ENCODE measurements around the gene HLA-DRB1.

Gene HLA-DRB1

GRCh38 chr6:32614366-32615081, 24.9 kb upstream of the HLA-DRB1 start:
- TF ChIP-seq OSR1 (CRISPR knock-in tag; IDR thresholded peaks at IDR 0.05) (no peak), ZNF70 (CRISPR knock-in tag; IDR thresholded peaks at IDR 0.05) (no peak)
- no peak for ATAC-seq

DNA sequence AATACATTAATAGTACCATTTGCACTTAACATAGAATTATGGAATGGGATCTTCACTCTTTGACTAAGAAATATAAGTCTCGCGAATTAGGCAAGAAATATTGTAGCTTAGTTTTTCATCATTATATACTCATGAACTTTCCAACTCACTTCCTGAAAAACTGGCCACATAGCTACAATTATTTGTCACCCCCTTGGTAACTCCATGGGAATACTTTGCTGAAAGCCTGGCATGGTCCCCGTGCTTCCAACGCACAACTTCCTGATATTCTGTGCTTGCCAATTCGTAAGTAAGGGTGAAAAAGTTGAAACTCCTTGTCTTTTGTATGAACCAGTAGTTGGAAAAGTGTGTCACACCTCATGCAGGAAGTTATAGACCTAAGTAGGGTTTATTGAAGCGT, 23.8 kb upstream of the HLA-DRB1 start:
- ATAC-seq = no peak
- no peak for TF ChIP-seq ZNF70 (CRISPR knock-in tag; IDR thresholded peaks at IDR 0.05)
- no peak for TF ChIP-seq ZFP30 (CRISPR knock-in tag; IDR thresholded peaks at IDR 0.05)
- TF ChIP-seq, protein P1, sequence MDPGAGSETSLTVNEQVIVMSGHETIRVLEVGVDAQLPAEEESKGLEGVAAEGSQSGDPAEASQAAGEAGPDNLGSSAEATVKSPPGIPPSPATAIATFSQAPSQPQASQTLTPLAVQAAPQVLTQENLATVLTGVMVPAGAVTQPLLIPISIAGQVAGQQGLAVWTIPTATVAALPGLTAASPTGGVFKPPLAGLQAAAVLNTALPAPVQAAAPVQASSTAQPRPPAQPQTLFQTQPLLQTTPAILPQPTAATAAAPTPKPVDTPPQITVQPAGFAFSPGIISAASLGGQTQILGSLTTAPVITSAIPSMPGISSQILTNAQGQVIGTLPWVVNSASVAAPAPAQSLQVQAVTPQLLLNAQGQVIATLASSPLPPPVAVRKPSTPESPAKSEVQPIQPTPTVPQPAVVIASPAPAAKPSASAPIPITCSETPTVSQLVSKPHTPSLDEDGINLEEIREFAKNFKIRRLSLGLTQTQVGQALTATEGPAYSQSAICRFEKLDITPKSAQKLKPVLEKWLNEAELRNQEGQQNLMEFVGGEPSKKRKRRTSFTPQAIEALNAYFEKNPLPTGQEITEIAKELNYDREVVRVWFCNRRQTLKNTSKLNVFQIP (CRISPR knock-in tag; IDR thresholded peaks at IDR 0.05; ENCODE audit: borderline replicate concordance, low read depth) = no peak
- TF ChIP-seq CREB5 (CRISPR knock-in tag; IDR thresholded peaks at IDR 0.05; ENCODE audit: low read depth) = no peak
- no peak for TF ChIP-seq OSR1 (CRISPR knock-in tag; IDR thresholded peaks at IDR 0.05)
- TF ChIP-seq RARB (CRISPR knock-in tag; IDR thresholded peaks at IDR 0.05) = no peak
- TF ChIP-seq ISL1 (CRISPR knock-in tag; IDR thresholded peaks at IDR 0.05) = no peak
- no peak for TF ChIP-seq ARNTL (CRISPR knock-in tag; IDR thresholded peaks at IDR 0.05; ENCODE audit: borderline replicate concordance, low read depth)
- TF ChIP-seq, protein P2, sequence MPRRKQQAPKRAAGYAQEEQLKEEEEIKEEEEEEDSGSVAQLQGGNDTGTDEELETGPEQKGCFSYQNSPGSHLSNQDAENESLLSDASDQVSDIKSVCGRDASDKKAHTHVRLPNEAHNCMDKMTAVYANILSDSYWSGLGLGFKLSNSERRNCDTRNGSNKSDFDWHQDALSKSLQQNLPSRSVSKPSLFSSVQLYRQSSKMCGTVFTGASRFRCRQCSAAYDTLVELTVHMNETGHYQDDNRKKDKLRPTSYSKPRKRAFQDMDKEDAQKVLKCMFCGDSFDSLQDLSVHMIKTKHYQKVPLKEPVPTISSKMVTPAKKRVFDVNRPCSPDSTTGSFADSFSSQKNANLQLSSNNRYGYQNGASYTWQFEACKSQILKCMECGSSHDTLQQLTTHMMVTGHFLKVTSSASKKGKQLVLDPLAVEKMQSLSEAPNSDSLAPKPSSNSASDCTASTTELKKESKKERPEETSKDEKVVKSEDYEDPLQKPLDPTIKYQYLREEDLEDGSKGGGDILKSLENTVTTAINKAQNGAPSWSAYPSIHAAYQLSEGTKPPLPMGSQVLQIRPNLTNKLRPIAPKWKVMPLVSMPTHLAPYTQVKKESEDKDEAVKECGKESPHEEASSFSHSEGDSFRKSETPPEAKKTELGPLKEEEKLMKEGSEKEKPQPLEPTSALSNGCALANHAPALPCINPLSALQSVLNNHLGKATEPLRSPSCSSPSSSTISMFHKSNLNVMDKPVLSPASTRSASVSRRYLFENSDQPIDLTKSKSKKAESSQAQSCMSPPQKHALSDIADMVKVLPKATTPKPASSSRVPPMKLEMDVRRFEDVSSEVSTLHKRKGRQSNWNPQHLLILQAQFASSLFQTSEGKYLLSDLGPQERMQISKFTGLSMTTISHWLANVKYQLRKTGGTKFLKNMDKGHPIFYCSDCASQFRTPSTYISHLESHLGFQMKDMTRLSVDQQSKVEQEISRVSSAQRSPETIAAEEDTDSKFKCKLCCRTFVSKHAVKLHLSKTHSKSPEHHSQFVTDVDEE (CRISPR knock-in tag; IDR thresholded peaks at IDR 0.05) = no peak
- TF ChIP-seq, protein P3, sequence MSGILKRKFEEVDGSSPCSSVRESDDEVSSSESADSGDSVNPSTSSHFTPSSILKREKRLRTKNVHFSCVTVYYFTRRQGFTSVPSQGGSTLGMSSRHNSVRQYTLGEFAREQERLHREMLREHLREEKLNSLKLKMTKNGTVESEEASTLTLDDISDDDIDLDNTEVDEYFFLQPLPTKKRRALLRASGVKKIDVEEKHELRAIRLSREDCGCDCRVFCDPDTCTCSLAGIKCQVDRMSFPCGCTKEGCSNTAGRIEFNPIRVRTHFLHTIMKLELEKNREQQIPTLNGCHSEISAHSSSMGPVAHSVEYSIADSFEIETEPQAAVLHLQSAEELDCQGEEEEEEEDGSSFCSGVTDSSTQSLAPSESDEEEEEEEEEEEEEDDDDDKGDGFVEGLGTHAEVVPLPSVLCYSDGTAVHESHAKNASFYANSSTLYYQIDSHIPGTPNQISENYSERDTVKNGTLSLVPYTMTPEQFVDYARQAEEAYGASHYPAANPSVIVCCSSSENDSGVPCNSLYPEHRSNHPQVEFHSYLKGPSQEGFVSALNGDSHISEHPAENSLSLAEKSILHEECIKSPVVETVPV (CRISPR knock-in tag; IDR thresholded peaks at IDR 0.05) = no peak
- no peak for TF ChIP-seq TCF4 (CRISPR knock-in tag; IDR thresholded peaks at IDR 0.05; ENCODE audit: borderline replicate concordance)
- TF ChIP-seq ESRRG (CRISPR knock-in tag; IDR thresholded peaks at IDR 0.05) = no peak
- no peak for TF ChIP-seq BACH2 (CRISPR knock-in tag; IDR thresholded peaks at IDR 0.05; ENCODE audit: borderline replicate concordance)

DNA sequence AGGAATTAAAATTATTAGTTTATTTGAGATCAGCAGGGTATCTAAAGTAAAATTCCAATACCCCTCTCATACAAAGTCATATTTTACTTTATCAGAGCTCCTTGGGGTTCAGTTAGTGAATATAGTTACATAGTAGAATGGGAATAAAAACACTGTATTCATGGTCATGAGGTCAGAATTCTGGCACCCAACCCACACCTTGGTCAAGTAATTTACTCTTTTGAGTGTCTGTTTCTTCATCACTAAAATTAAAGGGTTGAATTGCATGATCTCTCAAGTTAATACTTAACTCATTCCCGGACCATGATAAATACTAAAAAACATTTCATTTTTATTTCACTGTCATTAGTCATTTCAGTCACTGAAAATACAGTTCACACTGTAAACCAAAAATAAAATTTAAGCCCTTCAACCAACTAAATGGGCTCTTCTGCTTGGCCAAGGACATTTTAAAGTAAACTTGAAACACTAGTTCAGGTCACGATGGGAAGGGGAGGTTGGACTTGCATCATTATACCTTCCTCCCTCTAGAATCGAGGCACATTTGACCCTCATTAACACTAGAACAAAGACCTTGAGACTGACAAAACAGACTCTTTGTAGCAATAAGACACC, 21.1 kb upstream of the HLA-DRB1 start:
- TF ChIP-seq ESRRG (CRISPR knock-in tag; IDR thresholded peaks at IDR 0.05) = no peak
- TF ChIP-seq TCF4 (CRISPR knock-in tag; IDR thresholded peaks at IDR 0.05; ENCODE audit: borderline replicate concordance) = no peak
- TF ChIP-seq ZC3H10 (CRISPR knock-in tag; IDR thresholded peaks at IDR 0.05) = no peak
- TF ChIP-seq ISL1 (CRISPR knock-in tag; IDR thresholded peaks at IDR 0.05) = no peak
- TF ChIP-seq OSR1 (CRISPR knock-in tag; IDR thresholded peaks at IDR 0.05) = no peak
- TF ChIP-seq PATZ1 (CRISPR knock-in tag; IDR thresholded peaks at IDR 0.05; ENCODE audit: borderline replicate concordance) = no peak
- TF ChIP-seq, protein P2 (CRISPR knock-in tag; IDR thresholded peaks at IDR 0.05) = no peak
- no peak for TF ChIP-seq BACH2 (CRISPR knock-in tag; IDR thresholded peaks at IDR 0.05; ENCODE audit: borderline replicate concordance)
- no peak for TF ChIP-seq ARNTL (CRISPR knock-in tag; IDR thresholded peaks at IDR 0.05; ENCODE audit: borderline replicate concordance, low read depth)
- no peak for TF ChIP-seq GLIS3 (CRISPR knock-in tag; IDR thresholded peaks at IDR 0.05)
- TF ChIP-seq ZNF8 (CRISPR knock-in tag; IDR thresholded peaks at IDR 0.05) = no peak
- no peak for TF ChIP-seq ZFP30 (CRISPR knock-in tag; IDR thresholded peaks at IDR 0.05)
- ATAC-seq = no peak

Data from SK-N-SH treated with all-trans-retinoic acid at 6 μM for 48 hours (cell line).